HG02852 (cell line): ENCODE data around the gene PPIAL4G.
"Not testable (repeated sequence)": the region's sequence is repeated elsewhere in the genome, so short reads cannot be mapped to it uniquely, and the experiment has no call there.

ENCODE experiments used
- ATAC-seq: cut with Tn5 transposase; IDR thresholded peaks from one replicate; pipeline ENCODE4 v1.9.1; 2021; ENCODE audit warnings: mild to moderate bottlenecking, moderate library complexity; ENCODE audit not compliant: unreplicated experiment

PPIAL4G gene

GRCh38 chr1:148483029-148483428 is at the start of gene PPIAL4G:
TSS of gene PPIAL4G (minus strand) at chr1:148483302. CDS start at chr1:148483252, 50 bp downstream.
- not testable (repeated sequence) for ATAC-seq

- not testable (repeated sequence) for ATAC-seq
These were observed 49.1 kb upstream of the PPIAL4G start for GRCh38 chr1:148532158-148532557.

GRCh38 chr1:148529101-148529567 is 46.0 kb upstream of the PPIAL4G start:
- ATAC-seq: not testable (repeated sequence)

DNA sequence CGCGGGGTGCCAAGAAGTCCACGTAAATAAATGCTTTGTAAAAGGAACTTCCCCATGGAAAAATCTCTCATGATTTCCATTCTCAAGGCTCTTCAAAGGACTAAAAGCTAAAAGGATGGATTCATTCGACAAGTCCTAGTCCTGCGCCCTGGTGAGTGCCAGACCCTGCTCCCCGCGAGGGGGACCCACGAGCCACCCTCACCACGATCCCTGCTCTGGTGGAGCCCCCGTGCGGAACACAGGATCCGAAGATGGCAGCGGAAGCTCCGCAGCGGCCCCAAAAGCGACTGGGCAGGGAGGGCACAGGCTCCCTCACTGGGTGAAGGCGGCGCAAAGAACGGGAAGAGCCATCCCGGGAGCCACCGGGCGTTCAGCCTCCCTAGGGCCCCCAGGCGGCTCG is 45.5 kb upstream of the PPIAL4G start:
- not testable (repeated sequence) for ATAC-seq

GRCh38 chr1:148526587-148526986 is 43.5 kb upstream of the PPIAL4G start:
- not testable (repeated sequence) for ATAC-seq

DNA sequence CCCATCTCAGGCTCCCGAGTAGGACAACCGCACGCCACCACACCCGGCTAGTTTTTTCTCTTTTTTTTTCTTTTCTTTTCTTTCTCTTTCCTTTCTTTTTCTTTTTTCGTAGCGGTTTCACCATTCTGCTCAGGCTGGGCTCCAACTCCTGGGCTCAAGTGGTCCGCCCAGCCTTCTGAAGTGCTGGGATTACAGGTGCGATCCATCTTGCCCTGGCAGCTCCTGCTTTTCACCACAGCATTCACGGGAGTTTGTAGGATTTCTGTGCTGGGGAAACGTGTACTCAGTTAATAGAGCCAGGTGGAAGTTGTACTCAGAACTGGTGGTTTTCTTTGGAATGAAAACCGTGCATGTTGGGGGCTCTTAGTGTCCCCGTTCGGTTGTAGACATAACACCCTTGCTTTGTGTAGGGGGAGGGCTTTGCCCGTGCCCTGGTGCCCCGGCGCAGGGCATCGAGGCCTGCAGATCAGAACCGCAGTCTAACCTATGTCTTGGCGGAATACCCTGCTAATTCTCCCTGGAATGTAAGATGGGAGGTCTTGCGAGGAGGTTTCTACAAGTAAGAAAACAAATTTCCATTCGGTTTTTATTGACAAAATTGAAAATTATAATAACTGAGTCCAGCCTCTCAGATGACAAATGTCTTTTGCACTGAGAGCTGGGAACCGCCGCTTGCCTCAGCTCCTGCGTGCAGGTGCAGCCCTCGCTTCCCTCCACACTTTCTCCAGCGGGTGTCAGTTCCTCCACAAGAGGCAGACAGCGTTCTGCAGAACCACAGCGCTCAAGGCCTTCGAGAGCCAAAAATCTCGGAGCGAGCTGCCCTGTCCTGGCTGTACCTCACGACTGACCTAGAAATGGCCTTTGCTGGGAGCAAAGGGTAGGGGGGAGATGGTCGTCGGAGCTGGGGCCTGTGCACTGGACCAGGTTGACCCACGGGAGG is 40.4 kb upstream of the PPIAL4G start:
- not testable (repeated sequence) for ATAC-seq

DNA sequence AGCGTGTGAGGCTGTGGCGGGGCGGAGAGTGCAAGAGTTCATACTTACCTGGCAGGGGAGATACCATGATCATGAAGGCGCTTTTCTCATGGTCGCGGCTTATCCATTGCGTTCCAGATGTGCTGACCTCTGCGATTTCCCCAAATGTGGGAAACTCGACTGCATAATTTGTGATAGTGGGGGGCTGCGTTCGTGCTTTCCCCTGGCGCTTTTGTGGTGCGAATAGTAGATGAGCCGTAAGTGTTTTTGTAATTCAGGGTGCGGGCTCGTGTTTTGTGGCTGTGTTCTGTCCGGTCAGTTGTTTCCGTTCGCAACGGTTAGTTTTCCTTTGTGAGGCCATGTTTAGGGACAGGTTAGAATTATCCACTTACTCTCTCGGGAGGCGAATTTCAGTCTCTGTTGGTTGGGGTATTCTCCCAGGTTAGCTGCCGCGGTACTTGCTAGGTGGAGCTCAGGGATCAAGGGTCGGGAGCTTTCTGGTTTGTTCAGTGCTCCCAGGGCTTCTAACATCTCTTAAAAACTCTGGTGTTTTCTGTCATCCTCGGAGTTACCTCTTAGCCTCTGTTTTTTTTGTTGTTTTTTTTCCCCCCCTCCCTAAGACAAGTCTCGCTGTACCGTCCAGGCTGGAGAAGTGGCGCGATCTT is 39.6 kb upstream of the PPIAL4G start:
- ATAC-seq: peak; percentile 77

GRCh38 chr1:148522072-148522471 is 39.0 kb upstream of the PPIAL4G start:
- ATAC-seq: peak; percentile 34

DNA sequence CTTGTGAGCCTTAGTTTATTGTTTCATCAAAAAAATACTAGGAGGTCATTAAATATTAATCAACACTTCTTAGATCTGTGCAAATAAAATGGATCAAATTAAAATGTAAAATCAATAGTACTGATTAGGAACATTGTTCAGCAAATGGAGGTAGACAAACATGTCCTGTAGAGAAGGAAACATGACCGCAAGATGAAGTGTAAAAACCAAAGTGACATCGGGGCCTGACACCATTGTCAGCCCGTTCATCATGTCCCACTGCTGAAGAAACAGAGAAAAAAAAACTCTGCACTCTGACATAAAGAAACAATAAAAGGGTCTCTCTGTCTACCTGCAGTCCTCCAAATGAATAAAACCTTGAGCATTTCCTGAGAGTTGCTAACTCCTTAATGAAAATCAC is 31.2 kb upstream of the PPIAL4G start:
- ATAC-seq: not testable (repeated sequence)

GRCh38 chr1:148512571-148513184 is 29.6 kb upstream of the PPIAL4G start:
- not testable (repeated sequence) for ATAC-seq

DNA sequence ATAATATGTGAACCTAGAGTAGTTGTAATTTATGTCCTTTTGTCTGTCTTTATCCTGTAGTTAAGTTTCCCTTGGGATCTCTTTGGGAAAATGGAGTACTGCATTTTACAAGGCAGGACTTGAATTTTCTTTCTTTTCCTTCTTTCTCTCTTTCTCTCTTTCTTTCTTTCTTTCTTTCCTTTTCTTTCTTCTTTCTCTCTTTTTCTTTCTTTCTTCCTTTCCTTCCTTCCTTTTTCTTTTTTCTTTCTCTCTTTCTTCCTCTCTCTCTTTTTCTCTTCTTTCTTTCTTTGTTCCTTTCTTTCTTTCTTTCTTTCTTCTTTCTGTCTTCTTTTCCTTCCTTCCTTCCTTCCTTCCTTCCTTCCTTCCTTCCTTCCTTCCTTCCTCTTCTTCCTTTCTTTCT is 10.8 kb upstream of the PPIAL4G start:
- ATAC-seq: not testable (repeated sequence)

GRCh38 chr1:148481134-148481533 is 2.0 kb downstream of the PPIAL4G start:
- ATAC-seq: not testable (repeated sequence)

DNA sequence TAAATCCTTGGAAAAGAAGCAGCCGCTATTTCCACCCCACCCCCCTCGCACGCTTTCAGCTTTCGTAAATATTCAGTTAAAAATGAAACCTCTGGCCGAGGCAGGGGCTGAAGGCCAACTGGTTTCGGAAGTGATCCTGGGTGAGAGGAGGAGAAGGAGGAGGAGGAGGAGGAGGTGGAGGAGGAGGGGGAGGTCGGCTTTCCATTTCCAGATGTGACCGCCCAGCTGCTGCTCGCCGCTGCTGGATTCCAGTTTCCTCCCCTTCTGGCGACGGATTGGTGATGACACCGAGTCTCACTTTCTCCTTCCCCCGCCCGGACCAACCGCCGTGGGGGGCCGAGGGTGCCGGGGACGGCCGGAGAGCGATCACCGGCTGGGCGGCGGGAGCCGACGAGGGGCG is 23.4 kb downstream of the PPIAL4G start:
- not testable (repeated sequence) for ATAC-seq

DNA sequence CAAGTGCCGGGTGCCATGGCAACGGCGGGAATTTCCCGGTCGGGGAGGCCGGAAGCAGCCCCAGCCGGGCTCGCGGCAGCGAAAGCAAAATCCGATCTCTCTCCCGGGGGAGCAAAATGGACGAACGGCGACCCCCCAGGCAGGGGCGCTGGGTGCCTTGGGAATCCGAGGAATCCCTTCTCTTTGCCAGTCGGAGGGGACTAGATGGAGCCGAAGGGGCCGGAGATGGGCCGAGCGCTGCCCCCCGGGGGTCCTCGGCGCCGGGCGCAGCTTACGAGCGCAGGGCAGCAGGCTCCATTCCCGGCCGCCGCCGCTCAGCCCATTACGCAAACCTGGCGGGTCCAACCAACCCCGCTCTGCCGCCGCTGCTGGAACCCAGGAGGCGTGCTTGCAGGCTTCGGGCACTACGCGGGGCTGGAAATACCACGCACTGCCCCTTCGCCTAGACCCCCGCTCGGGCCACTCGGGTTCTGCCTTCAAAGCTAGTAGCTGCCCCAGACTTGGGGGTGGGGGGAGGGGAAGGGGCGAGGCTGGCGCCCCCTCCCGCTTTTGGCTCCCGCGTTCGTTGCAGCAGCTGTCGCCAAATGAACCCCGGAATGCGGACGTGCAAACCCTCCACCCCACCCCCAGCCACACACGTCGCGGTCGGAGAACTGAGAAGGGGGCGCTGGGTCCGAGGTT is 24.1 kb downstream of the PPIAL4G start:
- ATAC-seq: not testable (repeated sequence)

DNA sequence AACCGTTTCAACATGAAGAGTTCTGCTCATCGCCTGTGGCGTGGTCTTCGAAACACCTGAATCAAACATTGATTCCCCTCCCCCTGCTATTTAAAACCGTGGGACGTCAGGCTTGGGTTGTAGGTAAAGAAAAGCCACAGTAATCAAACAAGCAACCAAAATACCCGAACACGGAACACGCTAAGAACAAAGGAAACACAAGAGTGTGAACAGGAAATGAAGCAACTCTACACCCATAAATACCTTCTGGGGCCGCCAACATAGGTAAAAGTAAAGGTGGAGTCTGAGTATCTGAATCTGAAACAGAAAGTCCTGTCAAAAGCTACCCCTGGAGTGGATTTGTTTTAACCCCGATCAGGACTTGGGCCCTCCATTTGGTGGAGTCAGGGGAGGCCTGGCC is 24.7 kb downstream of the PPIAL4G start:
- not testable (repeated sequence) for ATAC-seq

DNA sequence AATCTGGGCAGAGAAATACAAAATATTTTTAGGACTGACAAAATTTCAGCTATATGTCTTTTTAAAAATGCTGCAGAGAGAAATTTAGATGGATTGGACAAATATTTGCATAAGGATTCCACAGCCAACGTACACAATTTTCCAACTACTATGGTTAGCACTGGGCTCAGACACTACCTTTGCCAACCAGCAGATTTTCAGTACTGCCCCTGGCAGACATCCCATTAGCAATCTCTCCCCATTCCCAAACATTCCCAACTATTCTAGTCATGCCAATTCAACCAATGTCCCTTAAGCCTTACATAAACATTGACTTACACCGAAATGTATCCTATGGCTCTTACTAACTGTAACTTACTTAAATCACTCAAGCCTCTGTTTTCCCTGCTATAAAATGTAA is 30.3 kb downstream of the PPIAL4G start:
- ATAC-seq: not testable (repeated sequence)

GRCh38 chr1:148439654-148440325 is 43.3 kb downstream of the PPIAL4G start:
- ATAC-seq: not testable (repeated sequence)

DNA sequence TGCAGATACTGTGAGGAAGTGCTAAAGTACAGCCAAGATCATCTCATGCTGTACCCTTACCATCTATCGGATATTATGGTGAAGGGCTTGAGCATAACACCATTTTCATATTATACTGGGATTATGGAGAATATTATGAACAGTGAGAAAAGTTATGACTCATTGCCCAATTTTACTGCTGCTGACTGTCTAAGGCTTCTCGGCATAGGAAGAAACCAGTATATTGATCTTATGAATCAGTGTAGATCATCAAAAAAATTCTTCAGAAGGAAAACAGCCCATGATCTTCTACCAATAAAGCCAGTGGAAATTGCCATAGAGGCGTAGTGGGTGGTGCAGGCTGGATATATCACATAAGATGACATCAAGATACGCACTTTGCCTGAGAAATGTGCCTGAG is 47.7 kb downstream of the PPIAL4G start:
- ATAC-seq: no peak

- ATAC-seq: no peak
These were observed 48.3 kb downstream of the PPIAL4G start for GRCh38 chr1:148434832-148435231.

DNA sequence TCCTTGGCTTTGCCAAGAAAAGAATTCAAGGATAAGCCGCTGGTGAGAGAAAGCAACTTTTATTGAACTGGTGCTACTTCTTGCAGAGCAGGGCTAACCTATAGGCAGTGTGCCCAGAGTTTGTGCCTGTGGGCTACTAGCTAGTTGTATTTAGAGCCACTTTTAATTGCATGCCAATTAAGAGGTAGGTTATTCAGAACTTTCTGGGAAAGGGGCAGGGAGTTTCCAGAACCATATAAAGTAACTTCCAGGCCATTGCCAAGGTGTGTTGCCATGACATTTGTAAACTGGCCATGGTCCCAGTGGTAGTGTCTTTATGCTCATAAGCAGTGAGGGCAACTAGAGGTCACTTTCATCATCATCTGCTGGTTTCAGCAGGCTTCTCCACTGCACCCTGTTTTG is 50.2 kb downstream of the PPIAL4G start:
- not testable (repeated sequence) for ATAC-seq
